ENCODE data around the gene PARP15. TPM values are rescaled to one million over a fixed set of nuclear protein-coding genes. Genes with fewer than 3 reads are reported as not detected.
"Not testable (repeated sequence)": the region's sequence is repeated elsewhere in the genome, so short reads cannot be mapped to it uniquely, and the experiment has no call there.

PARP15 gene
- total RNA-seq, 1 donor from 2014 or later = 12.1 TPM

- Mint-ChIP-seq H3K36me3 (ENCODE audit: low read depth) (peaks cover 1% of the 10 kb centered on the region), H3K9me3 (peaks cover 14% of the 10 kb centered on the region), H3K27me3 (no peaks in the 10 kb centered on the region), H3K4me3 (no peak overlapping the region), H3K4me1 (peaks cover 22% of the 10 kb centered on the region), H3K27ac (no peak overlapping the region)
- intact Hi-C loops (cut with micrococcal nuclease) = no loop called here
- DNase-seq = no peak
Measured at GRCh38 chr3:122674339-122674738, 96.9 kb downstream of the PARP15 start.

GRCh38 chr3:122676759-122677158 is 99.3 kb downstream of the PARP15 start:
- peaks cover 14% of the 10 kb centered on the region for H3K9me3 Mint-ChIP-seq
- intact Hi-C loops (cut with micrococcal nuclease) = no loop called here
- peaks cover 8% of the 10 kb centered on the region for H3K36me3 Mint-ChIP-seq (ENCODE audit: low read depth)
- DNase-seq = no peak
- no peak overlapping the region for H3K27ac Mint-ChIP-seq
- H3K4me1 Mint-ChIP-seq = peaks cover 33% of the 10 kb centered on the region
- no peak overlapping the region for H3K4me3 Mint-ChIP-seq
- no peaks in the 10 kb centered on the region for H3K27me3 Mint-ChIP-seq

GRCh38 chr3:122677216-122677615 is 99.8 kb downstream of the PARP15 start:
- Mint-ChIP-seq H3K9me3 (peaks cover 14% of the 10 kb centered on the region), H3K27me3 (no peaks in the 10 kb centered on the region), H3K4me1 (peaks cover 37% of the 10 kb centered on the region), H3K27ac (no peak overlapping the region), H3K4me3 (no peak overlapping the region), H3K36me3 (ENCODE audit: low read depth) (peaks cover 12% of the 10 kb centered on the region)
- intact Hi-C loops (cut with micrococcal nuclease) = no loop called here
- DNase-seq = no peak

DNA sequence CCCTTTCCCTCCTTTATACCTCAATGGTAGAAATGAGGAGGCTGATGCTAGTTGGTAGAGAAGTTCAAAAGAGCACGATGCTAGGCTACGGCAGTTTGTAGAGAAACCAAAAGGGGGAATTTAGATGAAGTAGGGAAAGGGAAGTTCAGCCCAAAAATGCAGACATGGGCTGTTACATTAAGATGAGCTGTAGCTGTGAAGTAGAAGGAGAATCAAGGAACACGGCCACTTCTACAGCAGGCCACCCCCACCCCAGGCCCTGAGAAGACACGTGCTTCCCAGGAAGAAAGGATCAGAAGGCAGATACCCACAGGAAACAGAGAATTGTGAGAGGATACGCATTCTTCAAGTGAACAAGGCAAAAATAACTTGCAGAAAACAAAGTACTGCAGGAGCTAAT is 101.1 kb downstream of the PARP15 start:
- Mint-ChIP-seq H3K4me3 (peak overlapping the region; percentile 41), H3K27me3 (no peaks in the 10 kb centered on the region), H3K36me3 (ENCODE audit: low read depth) (peaks cover 23% of the 10 kb centered on the region), H3K27ac (peak overlapping the region; percentile 61), H3K4me1 (peaks cover 50% of the 10 kb centered on the region), H3K9me3 (peaks cover 9% of the 10 kb centered on the region)
- intact Hi-C loops (cut with micrococcal nuclease) = loop anchor here (2.0 kb wide), 2 partner anchors 286 to 578 kb away; no protein-coding TSS in a partner anchor
- no peak for DNase-seq

DNA sequence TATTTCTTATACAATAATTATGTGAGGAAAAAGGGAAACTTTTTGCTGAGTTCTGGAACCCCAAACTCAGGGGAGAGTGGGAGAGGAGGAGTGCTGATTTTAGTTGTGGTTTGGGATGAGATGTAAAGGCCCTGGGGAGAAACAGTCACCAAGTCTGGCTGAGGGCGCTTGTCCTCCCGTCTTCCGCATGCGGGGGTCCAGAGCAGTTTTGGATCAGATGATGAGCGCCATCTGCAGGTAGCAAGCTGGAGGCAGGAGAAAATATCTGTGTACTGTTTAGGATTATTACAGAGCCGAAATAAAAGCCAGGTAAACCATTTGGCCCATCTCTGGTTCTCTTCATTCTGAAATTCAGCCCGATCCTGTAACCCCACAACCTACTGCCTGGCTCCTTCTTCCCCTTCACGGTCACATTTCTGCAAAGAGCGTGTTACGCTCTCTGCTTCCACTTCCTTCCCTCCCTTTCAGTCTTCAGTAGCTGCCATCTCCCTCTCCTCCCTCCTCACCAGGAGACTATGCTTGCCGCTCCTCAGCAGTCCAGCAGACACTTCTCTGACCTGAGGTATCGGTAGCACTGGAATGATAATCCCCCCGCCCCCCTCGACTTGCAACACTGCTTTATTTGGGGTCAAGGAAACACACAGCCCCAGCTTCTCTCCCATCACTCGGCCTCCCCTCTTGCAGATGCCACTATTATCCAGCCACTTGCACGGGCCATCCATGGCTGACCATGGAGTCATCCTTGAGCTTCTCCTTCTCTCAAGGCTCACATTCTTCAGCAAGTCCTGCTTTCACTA is 101.8 kb downstream of the PARP15 start:
- Mint-ChIP-seq H3K27ac (peak overlapping the region; percentile 98), H3K4me1 (peaks cover 56% of the 10 kb centered on the region), H3K36me3 (ENCODE audit: low read depth) (peaks cover 25% of the 10 kb centered on the region), H3K4me3 (peak overlapping the region; percentile 99), H3K27me3 (no peaks in the 10 kb centered on the region), H3K9me3 (peaks cover 5% of the 10 kb centered on the region)
- DNase-seq = peak; percentile 94
- intact Hi-C loops (cut with micrococcal nuclease) = loop anchor here (1.0 to 2.0 kb wide), 7 partner anchors 103 to 1133 kb away; partner anchors contain the start of genes DTX3L and PARP9

DNA sequence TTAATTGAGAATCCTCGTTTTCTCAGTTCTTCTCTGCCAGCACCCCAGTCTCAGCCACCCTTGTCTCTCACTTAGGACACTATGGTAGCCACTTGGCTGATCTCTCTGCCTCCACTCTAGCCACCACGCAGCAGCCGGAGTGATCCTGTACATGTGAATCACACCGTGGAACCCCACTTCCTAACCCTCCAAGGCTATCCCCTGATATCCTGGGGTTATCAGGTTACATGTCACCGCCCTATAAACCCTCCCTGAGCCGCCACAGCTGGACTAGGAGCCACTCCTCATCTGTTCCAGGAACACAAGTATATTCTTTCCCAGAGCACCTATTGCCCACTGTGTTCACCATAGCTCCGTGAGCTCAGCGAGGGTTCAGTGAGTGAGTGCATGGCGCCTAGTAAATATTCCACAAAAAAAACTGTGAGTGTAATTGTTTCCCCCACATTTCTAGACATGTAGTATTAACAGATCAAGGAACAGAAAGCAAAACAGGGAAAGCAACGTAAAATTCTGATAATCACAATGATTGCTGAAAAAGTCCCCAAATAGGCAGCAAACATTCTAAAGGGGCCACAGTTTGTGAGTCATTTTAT is 102.5 kb downstream of the PARP15 start:
- Mint-ChIP-seq H3K27ac (peak overlapping the region; percentile 98), H3K4me1 (peaks cover 58% of the 10 kb centered on the region), H3K4me3 (peak overlapping the region; percentile 99), H3K9me3 (no peaks in the 10 kb centered on the region), H3K36me3 (ENCODE audit: low read depth) (peaks cover 28% of the 10 kb centered on the region), H3K27me3 (no peaks in the 10 kb centered on the region)
- peak; percentile 77 for DNase-seq
- intact Hi-C loops (cut with micrococcal nuclease) = loop anchor here (1.0 to 2.0 kb wide), 10 partner anchors 70 to 1134 kb away; partner anchors contain the start of genes DTX3L, FAM162A, PARP9 and WDR5B

DNA sequence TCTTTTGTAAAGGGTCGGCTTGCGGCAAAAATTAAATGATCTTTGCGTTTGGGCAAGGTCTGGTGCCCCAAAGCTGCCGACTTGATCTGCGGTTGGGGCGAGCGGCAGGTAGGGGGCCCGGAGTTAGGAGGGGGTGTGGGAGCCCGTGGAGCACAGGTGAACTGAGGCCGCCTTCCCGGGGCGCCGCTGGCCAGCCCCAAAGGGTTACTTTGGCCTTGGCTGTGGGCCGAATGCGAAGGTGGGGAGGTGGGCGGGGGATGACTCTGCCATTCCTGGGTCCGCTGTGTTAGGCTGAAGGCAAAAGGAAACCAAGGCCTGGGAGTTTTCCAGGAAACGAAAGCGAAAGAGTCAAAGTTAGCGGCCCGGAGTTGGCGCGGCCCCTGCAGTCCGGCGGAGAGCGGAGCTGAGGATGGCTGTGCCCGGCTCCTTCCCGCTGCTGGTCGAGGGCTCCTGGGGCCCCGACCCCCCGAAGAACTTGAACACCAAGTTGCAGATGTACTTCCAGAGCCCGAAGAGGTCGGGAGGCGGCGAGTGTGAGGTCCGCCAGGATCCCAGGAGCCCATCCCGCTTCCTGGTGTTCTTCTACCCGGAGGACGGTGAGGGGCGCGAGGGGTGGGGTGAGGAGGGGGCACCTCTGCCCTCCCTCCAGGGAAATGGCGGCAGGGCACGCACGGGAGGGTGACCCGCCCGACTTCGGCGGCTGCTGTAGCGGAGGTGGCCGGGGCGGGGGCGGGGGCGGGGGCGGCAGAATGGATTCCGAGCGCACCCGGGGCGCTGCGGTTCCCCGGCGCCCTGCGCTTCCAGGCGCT is 103.2 kb downstream of the PARP15 start, which contains the start of gene PARP14:
Gene PARP14, plus strand, starts transcription at position 365 of the 809 bp plus-strand sequence. Its CDS starts 45 bp downstream, at position 410.
- H3K4me1 Mint-ChIP-seq = peaks cover 61% of the 10 kb centered on the region

DNA sequence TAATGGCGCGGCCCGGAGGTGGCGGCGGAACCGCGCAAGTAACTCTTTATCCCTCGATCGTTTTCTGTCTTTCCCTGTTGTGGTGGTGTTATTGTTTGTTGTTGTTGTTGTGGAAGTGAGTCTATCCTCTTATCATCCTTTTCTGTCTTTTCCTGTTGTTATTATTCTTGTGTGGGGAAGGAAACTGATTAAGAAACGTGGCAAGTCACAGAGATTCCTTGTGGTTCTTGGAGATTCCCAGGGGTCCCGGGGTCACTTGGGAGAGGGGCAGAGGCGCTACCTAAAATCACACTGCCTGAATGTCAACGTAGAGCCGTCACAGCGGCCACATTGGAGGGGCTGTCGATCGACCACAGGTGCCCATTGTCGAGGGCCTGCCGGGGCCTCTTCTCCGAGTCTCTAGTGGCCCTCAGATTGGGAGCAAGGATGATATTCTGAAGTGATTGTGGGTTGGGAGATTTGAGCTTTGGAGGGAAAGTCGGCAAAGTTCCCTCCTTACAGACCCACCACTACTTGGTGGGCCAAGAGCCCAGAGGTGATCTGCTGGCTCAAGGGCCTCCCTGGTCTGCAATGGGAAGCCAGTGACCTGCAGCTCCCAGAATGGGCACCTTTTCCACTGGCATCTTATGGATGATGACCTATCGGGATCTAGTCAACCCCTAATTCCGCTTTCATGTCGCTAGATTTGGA is 104.0 kb downstream of the PARP15 start:
- DNase-seq = peak; percentile 69
- intact Hi-C loops (cut with micrococcal nuclease) = loop anchor here (2.0 kb wide), 1 partner anchor 297 kb away; the partner anchor contains the start of gene FAM162A
- Mint-ChIP-seq H3K4me3 (peak overlapping the region; percentile 99), H3K4me1 (peaks cover 62% of the 10 kb centered on the region), H3K27ac (peak overlapping the region; percentile 97), H3K9me3 (no peaks in the 10 kb centered on the region), H3K27me3 (no peaks in the 10 kb centered on the region), H3K36me3 (ENCODE audit: low read depth) (peaks cover 33% of the 10 kb centered on the region)

More for the DNA sequence above, 103.2 kb downstream of the PARP15 start, which contains the start of gene PARP14:
- Mint-ChIP-seq H3K27me3 (no peaks in the 10 kb centered on the region), H3K36me3 (ENCODE audit: low read depth) (peaks cover 31% of the 10 kb centered on the region), H3K9me3 (no peaks in the 10 kb centered on the region), H3K27ac (peak within 1 kb of the TSS; percentile 98), H3K4me3 (peak within 1 kb of the TSS; percentile 99)
- DNase-seq = peak; percentile 94
- intact Hi-C loops (cut with micrococcal nuclease) = loop anchor here (1.0 to 2.0 kb wide), 3 partner anchors 70 to 296 kb away; partner anchors contain the start of genes FAM162A and WDR5B

- H3K36me3 Mint-ChIP-seq (ENCODE audit: low read depth) = peaks cover 33% of the 10 kb centered on the region
- intact Hi-C loops (cut with micrococcal nuclease) = loop anchor here (2.0 kb wide), 1 partner anchor 297 kb away; the partner anchor contains the start of gene FAM162A
Measured at GRCh38 chr3:122681974-122682409, 104.5 kb downstream of the PARP15 start.

GRCh38 chr3:122682778-122683411 is 105.4 kb downstream of the PARP15 start:
- H3K36me3 Mint-ChIP-seq (ENCODE audit: low read depth) = peaks cover 33% of the 10 kb centered on the region
- H3K27ac Mint-ChIP-seq = peak overlapping the region; percentile 83

More at GRCh38 chr3:122681974-122682409, 104.5 kb downstream of the PARP15 start:
- H3K9me3 Mint-ChIP-seq = no peaks in the 10 kb centered on the region
- H3K4me1 Mint-ChIP-seq = peaks cover 68% of the 10 kb centered on the region
- H3K27ac Mint-ChIP-seq = peak overlapping the region; percentile 97
- no peaks in the 10 kb centered on the region for H3K27me3 Mint-ChIP-seq
- DNase-seq = no peak
- H3K4me3 Mint-ChIP-seq = peak overlapping the region; percentile 99

DNA sequence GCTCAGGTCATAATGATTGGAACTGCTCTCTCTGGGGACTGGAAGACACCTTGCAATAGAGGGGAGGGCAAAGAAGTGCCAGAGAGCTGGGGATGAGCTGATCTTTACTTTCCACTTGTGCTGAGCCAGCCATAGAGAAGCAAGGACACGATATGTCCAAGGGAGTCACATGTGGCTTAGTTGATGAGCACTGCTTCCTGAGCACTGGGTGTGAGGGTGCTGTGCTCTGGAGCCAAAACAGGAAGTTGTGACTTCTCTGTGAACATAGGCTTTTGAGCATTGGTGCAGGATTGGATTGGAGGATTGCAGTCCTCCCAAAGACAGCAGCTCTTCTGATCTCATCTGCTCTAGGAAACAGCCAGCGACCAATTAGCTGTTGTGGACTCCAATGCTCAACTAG is 109.8 kb downstream of the PARP15 start:
- Mint-ChIP-seq H3K9me3 (no peaks in the 10 kb centered on the region), H3K27ac (peak overlapping the region; percentile 73), H3K4me1 (peaks cover 53% of the 10 kb centered on the region), H3K27me3 (no peaks in the 10 kb centered on the region), H3K4me3 (peak overlapping the region; percentile 6), H3K36me3 (ENCODE audit: low read depth) (peaks cover 44% of the 10 kb centered on the region)
- no peak for DNase-seq
- intact Hi-C loops (cut with micrococcal nuclease) = no loop called here

More at GRCh38 chr3:122682778-122683411, 105.4 kb downstream of the PARP15 start:
- H3K9me3 Mint-ChIP-seq; H3K27me3 Mint-ChIP-seq; intact Hi-C loops (cut with micrococcal nuclease): not testable (repeated sequence)
- Mint-ChIP-seq H3K4me3 (peak overlapping the region; percentile 99), H3K4me1 (peaks cover 74% of the 10 kb centered on the region)
- DNase-seq = peak; percentile 76

All from activated CD4-positive, alpha-beta T cell treated with anti-CD3 and anti-CD28 coated beads, Interleukin-2, amount 10 ng/mL, durations not matched to agents 24 days and 14 days (primary cell).